IMR-90 (cell line): ENCODE results near the gene COL19A1. TPM values are rescaled to one million over a fixed set of nuclear protein-coding genes. Genes with fewer than 3 reads are reported as not detected.
A peak's percentile ranks its signal among the peaks of the same experiment; 100 is the strongest.

Experiments used
- ATAC-seq: fragments of 200-7000 bp; cut with Tn5 transposase; 2 replicates; pipeline ENCODE4 v1.9.1; 2020; ENCODE audit warnings: low read depth, mild to moderate bottlenecking, moderate library complexity
- BruUV-seq: library from RNA; stranded (reverse); fragments of 400-500 nt; replicated peaks from 2 replicates; lab custom pipeline; 2021; lab: Mats Ljungman, UMichigan
- CTCF ChIA-PET: fragments of 300-600 bp; formaldehyde crosslinking; extraction: SDS; loops from one replicate; lab custom pipeline; 2021; ENCODE audit warnings: antibody characterized with exemption; lab: Yijun Ruan, JAX
- POLR2A ChIA-PET: fragments of 300-600 bp; sonication (Branson Sonifier 250); formaldehyde crosslinking; loops from one replicate; lab custom pipeline; 2022; ENCODE audit warnings: antibody characterized with exemption; ENCODE audit not compliant: unreplicated experiment; lab: Charles Lee
- DNase-seq: peaks from one replicate; pipeline ENCODE4 v3.0.0; 2013
- H2AFZ ChIP-seq: replicated peaks from 2 replicates; pipeline ENCODE3; 2013; ENCODE audit warnings: low read length, mild to moderate bottlenecking; ENCODE audit not compliant: poor library complexity
- H2AK5ac ChIP-seq: 2 replicates; pipeline ENCODE4 v1.6.1; 2013; ENCODE audit warnings: low read depth, low read length, inconsistent platforms
- H2AK9ac ChIP-seq: replicated peaks from 2 replicates; pipeline ENCODE3; 2013; ENCODE audit warnings: mild to moderate bottlenecking, low read depth, low read length, moderate library complexity; ENCODE audit not compliant: poor library complexity
- H2BK120ac ChIP-seq: 2 replicates; pipeline ENCODE4 v1.6.1; 2013; ENCODE audit warnings: low read depth, low read length, inconsistent platforms
- H2BK15ac ChIP-seq: 3 replicates; pipeline ENCODE4 v1.6.1; 2013; ENCODE audit warnings: low read depth, low read length, inconsistent platforms
- H2BK20ac ChIP-seq: 2 replicates; pipeline ENCODE4 v1.6.1; 2013; ENCODE audit warnings: low read depth, mild to moderate bottlenecking, inconsistent platforms, low read length, moderate library complexity
- H2BK5ac ChIP-seq: 2 replicates; pipeline ENCODE4 v1.6.1; 2013; ENCODE audit warnings: mild to moderate bottlenecking, low read depth, low read length, inconsistent platforms; ENCODE audit not compliant: poor library complexity, severe bottlenecking
- H3K14ac ChIP-seq: replicated peaks from 2 replicates; pipeline ENCODE4 v1.6.1; 2013; ENCODE audit warnings: low read depth, low read length, inconsistent platforms
- H3K18ac ChIP-seq: 2 replicates; pipeline ENCODE4 v1.6.1; 2013; ENCODE audit warnings: low read depth, low read length, control low read depth
- H3K23ac ChIP-seq: 2 replicates; pipeline ENCODE4 v1.6.1; 2013; ENCODE audit warnings: low read depth, low read length, inconsistent platforms
- H3K27ac ChIP-seq: 2 replicates; pipeline ENCODE4 v1.5.1; 2013; ENCODE audit warnings: mild to moderate bottlenecking, control low read depth, low read length; ENCODE audit not compliant: insufficient read depth
- H3K27me3 ChIP-seq: 2 replicates; pipeline ENCODE4 v1.6.1; 2013; ENCODE audit warnings: low read length; ENCODE audit not compliant: control insufficient read depth, insufficient read depth
- H3K36me3 ChIP-seq: 2 replicates; pipeline ENCODE4 v1.6.1; 2013; ENCODE audit warnings: low read length, mixed read lengths; ENCODE audit not compliant: control insufficient read depth, insufficient read depth
- H3K4ac ChIP-seq: 2 replicates; pipeline ENCODE4 v1.6.1; 2013; ENCODE audit warnings: low read depth, low read length, inconsistent platforms
- H3K4me1 ChIP-seq: 2 replicates; pipeline ENCODE4 v1.6.1; 2013; ENCODE audit warnings: low read length, mixed read lengths; ENCODE audit not compliant: control insufficient read depth, insufficient read depth
- H3K4me2 ChIP-seq: 2 replicates; pipeline ENCODE4 v1.6.1; 2013; ENCODE audit warnings: low read depth, mild to moderate bottlenecking, control low read depth, low read length, moderate library complexity
- H3K4me3 ChIP-seq: 2 replicates; pipeline ENCODE4 v1.5.1; 2013; ENCODE audit warnings: low read depth, mild to moderate bottlenecking, control low read depth, low read length, moderate library complexity; ENCODE audit not compliant: insufficient read depth
- H3K56ac ChIP-seq: 2 replicates; pipeline ENCODE4 v1.6.1; 2013; ENCODE audit warnings: low read length, inconsistent platforms; ENCODE audit not compliant: insufficient read depth; ENCODE audit errors: extremely low read depth
- H3K79me1 ChIP-seq, 2 experiments: 2 replicates each; pipeline ENCODE4 v1.6.1; 2013; ENCODE audit warnings: low read length in 2 of 2, inconsistent platforms in 1 of 2, low read depth in 1 of 2
- H3K9ac ChIP-seq: 2 replicates; pipeline ENCODE4 v1.6.1; 2013; ENCODE audit warnings: low read depth, low read length, control low read depth
- H3K9me1 ChIP-seq: 2 replicates; pipeline ENCODE4 v1.6.1; 2013; ENCODE audit warnings: low read length, inconsistent platforms; ENCODE audit not compliant: insufficient read depth
- H3K9me3 ChIP-seq: 2 replicates; pipeline ENCODE4 v1.6.1; 2013; ENCODE audit warnings: low read length; ENCODE audit not compliant: control insufficient read depth, insufficient read depth
- H4K20me1 ChIP-seq: 2 replicates; pipeline ENCODE4 v1.6.1; 2013; ENCODE audit warnings: low read length, inconsistent platforms; ENCODE audit not compliant: insufficient read depth
- H4K5ac ChIP-seq: 2 replicates; pipeline ENCODE4 v1.6.1; 2013; ENCODE audit warnings: mild to moderate bottlenecking, low read depth, low read length, control low read depth
- H4K8ac ChIP-seq, 2 experiments: 2 replicates each; pipeline ENCODE4 v1.6.1; 2013; ENCODE audit warnings: low read depth in 2 of 2, low read length in 2 of 2, control low read depth in 1 of 2, inconsistent platforms in 1 of 2
- H4K91ac ChIP-seq: 2 replicates; pipeline ENCODE4 v1.6.1; 2013; ENCODE audit warnings: low read depth, low read length, inconsistent platforms; ENCODE audit not compliant: insufficient read depth
- BHLHE40 ChIP-seq: fragments of 150-350 bp; IDR thresholded peaks from 2 replicates; pipeline ENCODE4 v1.6.1; 2016; ENCODE audit warnings: mild to moderate bottlenecking, low read depth, low read length
- CTCF ChIP-seq: conservative IDR thresholded peaks from 2 replicates; pipeline ENCODE4 v1.5.1; 2012; ENCODE audit warnings: mild to moderate bottlenecking, low read depth, low read length, improper control_type of control experiment
- RAD21 ChIP-seq: IDR thresholded peaks from 2 replicates; pipeline ENCODE4 v1.6.1; 2012; ENCODE audit warnings: low read length, improper control_type of control experiment
- SMC3 ChIP-seq: fragments of 150-350 bp; IDR thresholded peaks from 2 replicates; pipeline ENCODE4 v1.6.1; 2016; ENCODE audit warnings: low read depth, mild to moderate bottlenecking, antibody characterized with exemption, low read length, moderate library complexity
- WGBS, 2 experiments: methylation state at CpG; one replicate each; pipeline versions ENCODE4 v1.1.5 to v1.1.7; 2013; ENCODE audit warnings: missing lambda C conversion rate in 2 of 2; ENCODE audit not compliant: insufficient read length in 1 of 2; ENCODE audit errors: extremely low coverage in 2 of 2; 5-methylcytosine and 5-hydroxymethylcytosine counted together
- dilution Hi-C: fragments of 300-500 bp; cut with HindIII; formaldehyde crosslinking; loops from one replicate; pipeline ENCODE4 v1.14.3; 2018; ENCODE audit warnings: low sequenced_read_pairs; ENCODE audit not compliant: unreplicated experiment
- in situ Hi-C: fragments of 300-500 bp; cut with MboI; formaldehyde crosslinking; loops from 3 replicates; pipeline ENCODE4 v1.14.3; 2019; ENCODE audit warnings: low sequenced_read_pairs, inconsistent platforms, mixed read lengths
- intact Hi-C: fragments of 100-400 bp; cut with micrococcal nuclease; formaldehyde crosslinking; loops from 2 replicates; pipeline ENCODE4 v1.10.0; 2022
- polyA plus RNA-seq, 3 experiments: library from polyadenylated mRNA; depleted of rRNA; stranded (reverse); fragments of >200 nt; gene quantifications; 2 replicates each; pipeline ENCODE4 v1.2.3, GENCODE V29; 2012; ENCODE audit warnings: low replicate concordance in 1 of 3
- total RNA-seq: library from RNA; depleted of rRNA; stranded (reverse); fragments of >200 nt; gene quantifications from 2 replicates; pipeline ENCODE4 v1.2.3, GENCODE V29; 2012

COL19A1 gene
- total and polyA plus RNA-seq, 2 of the 4 experiments (the other 2 are of a cell fraction): under 0.01 TPM; not detected in 1

- no TSS peak for BruUV-seq
These were observed 300.0 kb downstream of the COL19A1 start for GRCh38 chr6:70166088-70166958.

More at GRCh38 chr6:70166088-70166958, 300.0 kb downstream of the COL19A1 start:
- H4K91ac ChIP-seq: no peak overlapping the region
- no peaks in the 10 kb centered on the region for H3K36me3 ChIP-seq
- no peak overlapping the region for H3K14ac ChIP-seq
- intact Hi-C loops (loop anchor here (5.0 kb wide), 1 partner anchor 329 kb away; no protein-coding TSS in a partner anchor), dilution Hi-C loops (no loop called here), in situ Hi-C loops (no loop called here)
- H3K79me1 ChIP-seq: no peaks in the 10 kb centered on the region
- ATAC-seq (peak; percentile 89), DNase-seq (peak; percentile 15)
- no peaks in the 10 kb centered on the region for H3K9me3 ChIP-seq
- no peak overlapping the region for H2BK15ac ChIP-seq
- no peak overlapping the region for H4K5ac ChIP-seq
- H2AFZ ChIP-seq: no peak overlapping the region
- 0% methylated on average over 2 of the region's 24 CpGs; no CpG with 5 or more reads in 1 of the 2 experiments for WGBS, 2 experiments
- no peak overlapping the region for H3K4ac ChIP-seq
- H3K23ac ChIP-seq: no peak overlapping the region
- no peak overlapping the region for H3K27ac ChIP-seq
- ChIA-PET CTCF (interaction anchor here (0.6 to 1.4 kb wide), 6 partner anchors 9 to 854 kb away, joined by 3 read pairs; no protein-coding TSS in a partner anchor), POLR2A (no interaction called here)
- H3K9me1 ChIP-seq: no peaks in the 10 kb centered on the region
- H3K4me2 ChIP-seq: peak overlapping the region; percentile 61; the same call in 1 of the 2 replicates
- H3K18ac ChIP-seq: no peak overlapping the region
- no peak overlapping the region for H3K9ac ChIP-seq
- peak; percentile 52 for TF ChIP-seq CTCF
- TF ChIP-seq SMC3: peak; percentile 22; the same call in 1 of the 2 replicates
- no peak for TF ChIP-seq BHLHE40
- peak; percentile 51; the same call in 1 of the 2 replicates for TF ChIP-seq RAD21
- H3K27me3 ChIP-seq: no peaks in the 10 kb centered on the region
- H2BK5ac ChIP-seq: no peak overlapping the region
- no peak overlapping the region for H2BK20ac ChIP-seq
- H2BK120ac ChIP-seq: no peak overlapping the region
- H4K8ac ChIP-seq: no peak overlapping the region
- H3K56ac ChIP-seq: no peak overlapping the region
- no peak overlapping the region for H3K4me3 ChIP-seq
- no peak overlapping the region for H2AK9ac ChIP-seq
- H4K20me1 ChIP-seq: no peaks in the 10 kb centered on the region
- H2AK5ac ChIP-seq: no peak overlapping the region
- no peaks in the 10 kb centered on the region for H3K4me1 ChIP-seq
